Erythroblast (primary cell): ENCODE measurements around the gene GPRIN1.

ENCODE experiments used
- GATA1 ChIP-seq: IDR thresholded peaks from 2 replicates; pipeline ENCODE4 v1.6.1; 2011; ENCODE audit warnings: low read depth, mild to moderate bottlenecking, control low read depth, low read length, moderate library complexity
- POLR2A ChIP-seq: IDR thresholded peaks from 2 replicates; pipeline ENCODE4 v1.6.1; 2011; ENCODE audit warnings: mild to moderate bottlenecking, low read length

- TF ChIP-seq POLR2A (no peak), GATA1 (no peak)
These were observed 9.8 kb upstream of the GPRIN1 start for GRCh38 chr5:176619569-176620332.
